ENCODE data around the gene PGM3.

PGM3 gene

DNA sequence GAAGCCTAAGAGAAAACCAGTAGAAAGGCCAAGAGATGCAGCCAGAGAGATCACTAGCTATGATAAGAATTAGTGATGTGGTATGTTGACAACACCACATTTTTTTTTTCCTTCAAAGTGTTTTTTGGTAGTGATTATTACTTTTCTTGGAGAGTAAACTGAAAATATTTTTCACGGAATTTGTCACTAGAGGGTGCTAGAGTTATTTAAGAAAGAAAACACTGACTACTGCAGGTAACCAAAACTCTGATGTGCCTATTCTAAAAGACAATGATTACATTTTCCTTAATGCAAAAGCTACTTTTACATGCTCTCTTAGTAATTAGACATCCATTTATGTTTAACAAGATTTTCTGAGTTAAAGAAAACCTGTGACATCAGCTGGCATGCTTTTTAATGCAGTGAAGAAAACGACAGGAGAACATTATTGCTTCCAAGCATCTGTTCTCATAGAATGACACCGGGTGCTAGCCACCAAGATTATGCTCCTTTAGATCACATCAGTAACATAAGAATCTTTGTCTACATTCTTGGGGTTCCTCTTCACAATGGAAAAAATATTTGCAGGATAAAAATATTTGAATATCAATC, 28.9 kb upstream of the PGM3 start:
- Histone ChIP-seq H3K27me3 (ENCODE audit: insufficient read depth, poor library complexity, severe bottlenecking) (no peaks in the 10 kb centered on the region), H3K4me3 (replicated peaks; ENCODE audit: insufficient read depth, low read length) (no peak overlapping the region), H3K27ac (replicated peaks) (no peak overlapping the region)
- no peak for DNase-seq (ENCODE audit: low read depth in 1 of 2, low spot score in 1 of 2)
- no peak for TF ChIP-seq GABPA (IDR thresholded peaks at IDR 0.05; ENCODE audit: low read depth)
- TF ChIP-seq, protein P1, sequence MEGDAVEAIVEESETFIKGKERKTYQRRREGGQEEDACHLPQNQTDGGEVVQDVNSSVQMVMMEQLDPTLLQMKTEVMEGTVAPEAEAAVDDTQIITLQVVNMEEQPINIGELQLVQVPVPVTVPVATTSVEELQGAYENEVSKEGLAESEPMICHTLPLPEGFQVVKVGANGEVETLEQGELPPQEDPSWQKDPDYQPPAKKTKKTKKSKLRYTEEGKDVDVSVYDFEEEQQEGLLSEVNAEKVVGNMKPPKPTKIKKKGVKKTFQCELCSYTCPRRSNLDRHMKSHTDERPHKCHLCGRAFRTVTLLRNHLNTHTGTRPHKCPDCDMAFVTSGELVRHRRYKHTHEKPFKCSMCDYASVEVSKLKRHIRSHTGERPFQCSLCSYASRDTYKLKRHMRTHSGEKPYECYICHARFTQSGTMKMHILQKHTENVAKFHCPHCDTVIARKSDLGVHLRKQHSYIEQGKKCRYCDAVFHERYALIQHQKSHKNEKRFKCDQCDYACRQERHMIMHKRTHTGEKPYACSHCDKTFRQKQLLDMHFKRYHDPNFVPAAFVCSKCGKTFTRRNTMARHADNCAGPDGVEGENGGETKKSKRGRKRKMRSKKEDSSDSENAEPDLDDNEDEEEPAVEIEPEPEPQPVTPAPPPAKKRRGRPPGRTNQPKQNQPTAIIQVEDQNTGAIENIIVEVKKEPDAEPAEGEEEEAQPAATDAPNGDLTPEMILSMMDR (IDR thresholded peaks at IDR 0.05; ENCODE audit: insufficient read depth, low read length) = peak; percentile 30

DNA sequence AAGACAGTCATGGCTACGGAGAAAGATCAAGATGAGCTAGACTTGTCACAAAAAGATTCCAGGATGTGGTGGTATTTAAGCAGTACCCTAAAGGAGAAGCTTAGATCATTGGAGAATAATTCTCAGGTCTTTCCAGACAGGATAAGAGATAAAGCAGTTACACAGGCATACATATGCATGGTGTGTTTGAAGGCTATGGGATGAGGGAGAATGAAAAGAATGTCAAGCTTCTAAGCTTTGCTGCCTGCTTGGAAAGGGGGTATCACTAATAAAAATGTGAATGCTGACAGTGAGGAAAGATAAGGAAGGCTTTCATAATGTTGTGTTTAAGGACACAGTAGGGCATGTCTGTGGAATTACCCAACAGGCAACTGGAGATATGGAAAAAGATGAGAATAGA, 28.2 kb upstream of the PGM3 start:
- Histone ChIP-seq H3K27ac (replicated peaks) (no peak overlapping the region), H3K27me3 (ENCODE audit: insufficient read depth, poor library complexity, severe bottlenecking) (no peaks in the 10 kb centered on the region), H3K4me3 (replicated peaks; ENCODE audit: insufficient read depth, low read length) (no peak overlapping the region)
- no peak for TF ChIP-seq GABPA (IDR thresholded peaks at IDR 0.05; ENCODE audit: low read depth)
- no peak for DNase-seq (ENCODE audit: low read depth in 1 of 2, low spot score in 1 of 2)

DNA sequence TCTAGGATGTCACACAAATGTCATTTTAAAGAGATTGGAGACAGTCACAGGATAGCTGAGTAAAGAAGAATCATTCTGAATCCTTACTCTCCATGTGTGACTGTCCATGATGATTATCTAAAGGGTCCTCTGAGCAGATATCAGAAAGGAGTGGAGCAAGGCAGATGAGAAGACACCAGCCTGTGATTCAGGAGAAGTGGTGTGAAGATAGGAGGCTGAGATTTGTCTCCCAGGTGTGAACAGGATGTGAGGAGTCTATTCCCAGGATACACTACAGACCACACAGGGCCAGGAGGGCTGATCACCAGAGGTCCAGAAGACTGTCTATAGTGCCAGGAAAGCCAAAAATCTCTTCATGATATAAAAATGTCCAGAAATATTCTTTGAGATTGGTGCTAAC, 27.1 kb upstream of the PGM3 start:
- no peak overlapping the region for H3K27ac ChIP-seq (replicated peaks)
- no peak for TF ChIP-seq POLR2AphosphoS5 (IDR thresholded peaks at IDR 0.05; ENCODE audit: low read depth)
- no peak for TF ChIP-seq REST (IDR thresholded peaks at IDR 0.05; ENCODE audit: insufficient replicate concordance, low read depth)
- TF ChIP-seq, protein P1 (IDR thresholded peaks at IDR 0.05; ENCODE audit: insufficient read depth, low read length) = no peak
- TF ChIP-seq SPI1 (IDR thresholded peaks at IDR 0.05; ENCODE audit: borderline replicate concordance, low read depth) = no peak
- no peak for TF ChIP-seq GABPA (IDR thresholded peaks at IDR 0.05; ENCODE audit: low read depth)
- H3K4me3 ChIP-seq (replicated peaks; ENCODE audit: insufficient read depth, low read length) = no peak overlapping the region

DNA sequence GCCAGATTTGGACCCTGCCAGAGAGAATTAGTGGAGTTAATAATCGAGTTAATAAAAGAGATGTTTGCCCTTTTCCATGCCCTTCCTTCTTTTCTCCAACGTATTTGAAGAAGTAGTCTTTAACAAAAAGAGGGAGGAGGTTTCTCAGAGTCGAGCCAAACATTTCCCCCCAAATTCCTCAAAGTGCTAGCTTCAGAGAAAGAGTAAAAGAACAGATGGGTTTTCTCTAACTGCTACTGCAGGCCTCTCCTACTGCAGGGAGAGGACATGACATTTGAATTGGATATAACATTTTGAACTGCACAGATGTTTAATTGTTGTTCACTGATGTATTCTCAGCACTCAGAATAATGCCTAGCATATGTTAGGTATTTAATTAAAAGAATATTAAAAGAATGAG, 25.6 kb upstream of the PGM3 start:
- Histone ChIP-seq H3K27ac (replicated peaks) (no peak overlapping the region), H3K27me3 (ENCODE audit: insufficient read depth, poor library complexity, severe bottlenecking) (no peaks in the 10 kb centered on the region), H3K4me3 (replicated peaks; ENCODE audit: insufficient read depth, low read length) (no peak overlapping the region)
- DNase-seq (ENCODE audit: low read depth in 1 of 2, low spot score in 1 of 2) = no peak
- TF ChIP-seq, protein P1 (IDR thresholded peaks at IDR 0.05; ENCODE audit: insufficient read depth, low read length) = no peak
- no peak for TF ChIP-seq POLR2AphosphoS5 (IDR thresholded peaks at IDR 0.05; ENCODE audit: low read depth)

More for the DNA sequence above, 27.1 kb upstream of the PGM3 start:
- no peaks in the 10 kb centered on the region for H3K27me3 ChIP-seq (ENCODE audit: insufficient read depth, poor library complexity, severe bottlenecking)
- no peak for DNase-seq (ENCODE audit: low read depth in 1 of 2, low spot score in 1 of 2)

DNA sequence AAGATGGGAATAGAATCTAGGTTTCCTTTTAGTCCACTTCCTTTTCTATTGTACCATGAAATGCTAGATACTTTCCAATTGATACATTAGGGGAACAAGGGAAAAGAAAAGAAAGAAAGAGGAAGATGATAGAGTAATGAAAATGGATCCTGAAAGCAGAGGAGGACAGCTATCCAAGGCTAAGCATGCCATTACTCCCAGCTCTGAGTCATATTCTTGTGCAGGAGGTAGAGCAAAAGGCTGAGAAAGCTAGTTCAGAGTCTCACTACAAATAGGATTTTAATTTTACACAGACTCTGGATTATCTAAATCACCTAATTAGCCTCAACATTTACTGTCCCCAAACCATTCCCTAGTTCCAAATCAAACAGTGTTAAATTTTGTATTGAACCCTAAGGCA, 23.7 kb upstream of the PGM3 start:
- TF ChIP-seq SPI1 (IDR thresholded peaks at IDR 0.05; ENCODE audit: borderline replicate concordance, low read depth) = no peak
- TF ChIP-seq POLR2AphosphoS5 (IDR thresholded peaks at IDR 0.05; ENCODE audit: low read depth) = no peak
- TF ChIP-seq, protein P1 (IDR thresholded peaks at IDR 0.05; ENCODE audit: insufficient read depth, low read length) = no peak
- no peak for TF ChIP-seq GABPA (IDR thresholded peaks at IDR 0.05; ENCODE audit: low read depth)
- TF ChIP-seq REST (IDR thresholded peaks at IDR 0.05; ENCODE audit: insufficient replicate concordance, low read depth) = no peak
- H3K27ac ChIP-seq (replicated peaks) = no peak overlapping the region
- no peaks in the 10 kb centered on the region for H3K27me3 ChIP-seq (ENCODE audit: insufficient read depth, poor library complexity, severe bottlenecking)
- no peak overlapping the region for H3K4me3 ChIP-seq (replicated peaks; ENCODE audit: insufficient read depth, low read length)
- no peak for DNase-seq (ENCODE audit: low read depth in 1 of 2, low spot score in 1 of 2)

All from HL-60 (cell line).